DOHH2 (cell line): ENCODE results near the gene BAIAP2L1.

Experiments
- EZH2phosphoT487 ChIP-seq: fragments of 200-600 bp; sonication (generic); IDR thresholded peaks from 2 replicates; pipeline ENCODE4 v1.6.1; 2017; ENCODE audit warnings: borderline replicate concordance, mild to moderate bottlenecking, antibody characterized with exemption, low read length, moderate library complexity, mixed read lengths
- TF ChIP-seq, protein P1 (sequence below): fragments of 200-600 bp; sonication (generic); IDR thresholded peaks from one replicate; pipeline ENCODE4 v1.5.1; 2014; ENCODE audit warnings: antibody characterized with exemption, mild to moderate bottlenecking, low read depth, low read length; ENCODE audit not compliant: poor library complexity, severe bottlenecking

DNA sequence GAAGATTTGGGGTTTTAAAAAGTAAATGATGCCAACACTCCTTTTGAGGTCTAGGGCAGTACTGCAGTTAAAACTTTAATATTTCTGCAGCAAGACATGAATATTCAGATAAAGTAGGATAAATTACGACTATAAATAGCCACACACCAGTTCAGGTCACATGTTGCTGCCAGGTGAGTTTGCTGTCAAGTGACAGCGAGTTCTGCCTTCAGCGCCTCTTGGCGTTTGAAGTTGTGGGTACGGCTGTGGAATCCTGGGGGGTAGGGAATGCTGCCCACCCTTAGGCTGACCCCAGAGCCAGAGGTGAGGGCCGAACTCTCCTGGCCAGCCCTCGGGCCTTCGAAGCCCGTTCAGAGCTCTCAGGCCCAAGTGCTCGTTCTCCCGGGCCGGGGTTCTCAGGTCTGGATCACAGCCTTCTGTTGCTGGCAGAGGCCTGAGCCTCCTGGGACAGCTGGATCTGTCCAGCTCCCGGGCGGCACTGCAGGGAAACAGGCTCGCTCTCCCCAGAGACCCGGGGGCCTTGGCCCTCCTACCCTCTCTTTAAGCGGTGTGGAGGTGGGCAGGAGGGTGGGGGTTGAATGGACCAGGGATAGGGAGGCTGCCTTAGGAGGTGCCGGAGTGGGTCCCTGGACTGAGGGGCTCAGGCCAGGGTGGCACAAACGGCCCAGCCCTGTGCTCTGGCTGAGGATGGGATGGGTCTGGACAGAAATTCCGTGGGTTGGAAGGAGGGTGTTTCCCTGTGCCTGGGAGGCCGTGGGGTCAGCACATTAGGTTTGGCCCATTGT lies 114.0 kb downstream of the BAIAP2L1 start:
- TF ChIP-seq, protein P1, sequence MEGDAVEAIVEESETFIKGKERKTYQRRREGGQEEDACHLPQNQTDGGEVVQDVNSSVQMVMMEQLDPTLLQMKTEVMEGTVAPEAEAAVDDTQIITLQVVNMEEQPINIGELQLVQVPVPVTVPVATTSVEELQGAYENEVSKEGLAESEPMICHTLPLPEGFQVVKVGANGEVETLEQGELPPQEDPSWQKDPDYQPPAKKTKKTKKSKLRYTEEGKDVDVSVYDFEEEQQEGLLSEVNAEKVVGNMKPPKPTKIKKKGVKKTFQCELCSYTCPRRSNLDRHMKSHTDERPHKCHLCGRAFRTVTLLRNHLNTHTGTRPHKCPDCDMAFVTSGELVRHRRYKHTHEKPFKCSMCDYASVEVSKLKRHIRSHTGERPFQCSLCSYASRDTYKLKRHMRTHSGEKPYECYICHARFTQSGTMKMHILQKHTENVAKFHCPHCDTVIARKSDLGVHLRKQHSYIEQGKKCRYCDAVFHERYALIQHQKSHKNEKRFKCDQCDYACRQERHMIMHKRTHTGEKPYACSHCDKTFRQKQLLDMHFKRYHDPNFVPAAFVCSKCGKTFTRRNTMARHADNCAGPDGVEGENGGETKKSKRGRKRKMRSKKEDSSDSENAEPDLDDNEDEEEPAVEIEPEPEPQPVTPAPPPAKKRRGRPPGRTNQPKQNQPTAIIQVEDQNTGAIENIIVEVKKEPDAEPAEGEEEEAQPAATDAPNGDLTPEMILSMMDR: no peak
- no peak for TF ChIP-seq EZH2phosphoT487
